NCI-H510A treated with DMSO at 0.1 percent for 48 hours (cell line): ENCODE measurements around the gene CENPU.
"Not testable (repeated sequence)": the region's sequence is repeated elsewhere in the genome, so short reads cannot be mapped to it uniquely, and the experiment has no call there.

ENCODE experiments used
- DNase-seq: peaks from one replicate; lab custom pipeline; 2025; lab: John Stamatoyannopoulos, UW

The CENPU gene, protein sequence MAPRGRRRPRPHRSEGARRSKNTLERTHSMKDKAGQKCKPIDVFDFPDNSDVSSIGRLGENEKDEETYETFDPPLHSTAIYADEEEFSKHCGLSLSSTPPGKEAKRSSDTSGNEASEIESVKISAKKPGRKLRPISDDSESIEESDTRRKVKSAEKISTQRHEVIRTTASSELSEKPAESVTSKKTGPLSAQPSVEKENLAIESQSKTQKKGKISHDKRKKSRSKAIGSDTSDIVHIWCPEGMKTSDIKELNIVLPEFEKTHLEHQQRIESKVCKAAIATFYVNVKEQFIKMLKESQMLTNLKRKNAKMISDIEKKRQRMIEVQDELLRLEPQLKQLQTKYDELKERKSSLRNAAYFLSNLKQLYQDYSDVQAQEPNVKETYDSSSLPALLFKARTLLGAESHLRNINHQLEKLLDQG

GRCh38 chr4:184733654-184734524 lies at the start of gene CENPU:
TSS of gene CENPU (minus strand) at chr4:184734096. CDS start at chr4:184734062, 34 bp downstream.
- peak; percentile 92 for DNase-seq

DNA sequence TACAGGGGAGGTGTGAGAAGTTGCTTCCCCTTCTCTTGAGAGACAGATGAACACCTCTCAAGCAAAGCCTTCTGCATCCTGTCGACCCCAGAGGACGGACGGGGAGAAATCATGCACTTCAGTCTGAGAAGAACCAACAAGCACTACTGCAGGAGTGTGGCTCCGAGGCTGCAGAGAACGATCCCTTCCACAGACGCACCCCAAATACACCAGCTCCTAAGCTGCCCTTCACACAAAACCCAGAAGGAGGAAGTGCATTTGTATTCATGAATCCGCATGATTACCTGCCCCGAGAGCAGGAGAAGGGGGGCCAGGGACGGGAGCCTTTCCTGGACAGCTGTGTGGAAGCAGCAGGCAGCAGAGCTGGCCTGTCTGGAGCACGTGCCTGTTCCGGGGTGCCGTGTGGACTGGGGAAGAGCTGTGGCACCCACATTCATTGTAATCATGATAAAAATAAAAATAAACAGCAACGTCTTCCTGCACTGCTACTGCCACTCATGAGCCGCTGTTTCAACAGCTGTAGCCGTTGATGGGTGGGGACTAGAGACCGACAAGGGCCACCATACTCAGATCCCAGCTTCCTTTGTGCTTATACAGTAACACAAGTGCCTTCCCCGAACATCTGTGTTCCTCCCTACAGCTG lies 49.0 kb upstream of the CENPU start:
- peak; percentile 38 for DNase-seq

DNA sequence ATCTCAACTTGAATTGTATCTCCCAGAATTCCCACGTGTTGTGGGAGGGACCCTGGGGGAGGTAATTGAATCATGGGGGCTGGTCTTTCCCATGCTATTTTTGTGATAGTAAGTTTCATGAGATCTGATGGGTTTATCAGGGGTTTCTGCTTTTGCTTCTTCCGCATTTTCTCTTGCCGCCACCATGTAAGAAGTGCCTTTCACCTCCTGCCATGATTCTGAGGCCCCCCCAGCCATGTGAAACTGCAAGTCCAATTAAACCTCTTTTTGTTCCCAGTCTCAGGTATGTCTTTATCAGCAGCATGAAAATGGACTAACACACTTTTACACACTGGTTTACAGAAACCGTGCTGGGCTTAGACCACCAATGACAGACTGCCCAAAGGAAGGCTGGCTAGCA lies 45.3 kb upstream of the CENPU start:
- DNase-seq: not testable (repeated sequence)

DNA sequence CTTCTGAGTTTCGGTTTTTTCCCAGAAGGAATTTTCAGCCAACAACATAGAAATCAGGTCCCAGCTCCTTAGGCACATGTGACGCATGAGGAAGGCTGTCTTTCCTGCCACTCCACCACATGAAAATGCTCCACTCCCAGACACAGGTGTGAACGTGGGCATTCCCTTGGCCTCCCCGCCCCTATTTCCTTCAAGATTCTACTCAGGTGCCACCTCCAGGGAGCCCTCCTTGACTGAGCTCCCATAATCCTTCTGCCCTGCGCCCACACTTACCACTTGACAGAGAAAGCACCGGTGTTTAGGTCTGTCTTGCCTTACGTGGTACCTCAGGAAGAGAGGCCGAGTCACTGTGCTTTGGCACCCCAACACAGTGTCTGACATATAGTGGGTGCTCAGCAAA lies 44.4 kb upstream of the CENPU start:
- no peak for DNase-seq

DNA sequence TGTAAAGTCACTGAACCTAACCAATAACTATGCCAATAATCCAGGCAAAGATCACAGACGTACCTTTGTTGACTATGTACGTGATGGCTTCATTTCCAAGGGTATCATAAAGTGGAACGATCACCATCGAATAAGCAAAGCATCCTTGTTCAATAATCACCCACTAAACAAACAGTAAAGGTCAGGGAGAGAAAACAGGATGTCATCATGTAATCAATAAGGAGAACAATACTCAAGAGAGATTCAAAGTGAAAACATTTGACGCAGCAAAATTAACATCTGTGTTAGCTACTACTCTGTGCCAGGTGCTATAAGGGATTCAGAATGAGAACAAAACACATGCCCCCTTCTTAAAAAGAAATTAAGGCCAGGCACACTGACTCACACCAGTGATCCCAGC lies 42.9 kb upstream of the CENPU start:
- DNase-seq: no peak

DNA sequence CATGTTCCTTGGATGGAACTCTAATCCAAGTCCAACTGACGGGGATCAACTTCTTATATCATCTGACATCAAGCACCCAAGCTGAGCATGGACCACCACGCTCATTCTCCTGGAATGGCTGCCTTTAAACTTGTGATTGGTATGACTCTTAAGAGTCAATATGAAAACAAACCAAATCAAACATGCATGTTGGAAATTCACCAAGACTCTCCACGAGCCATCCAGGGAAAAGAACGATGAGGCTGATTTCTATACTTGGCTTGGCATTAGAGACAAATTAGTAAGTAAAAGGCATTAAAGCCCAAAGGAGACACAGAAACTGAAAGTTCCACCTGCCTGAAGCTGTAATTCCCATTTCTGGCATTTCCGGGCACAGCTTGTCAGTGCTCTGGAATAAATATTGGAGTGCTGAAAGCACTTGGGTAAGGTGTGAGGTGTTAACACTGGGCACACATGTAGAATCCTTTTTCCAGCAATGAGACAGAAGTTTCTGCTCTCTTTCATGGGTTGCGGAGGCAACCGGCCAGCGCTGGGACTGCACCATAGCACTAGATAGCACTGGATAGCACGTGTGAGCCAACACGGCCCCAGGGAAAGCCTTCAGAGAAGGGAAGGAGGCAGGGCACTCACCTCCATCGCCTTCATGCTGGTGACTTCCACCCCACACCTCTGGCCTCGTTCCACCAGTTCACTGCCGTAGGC lies 42.1 kb upstream of the CENPU start:
- no peak for DNase-seq

- DNase-seq: no peak
Observed at GRCh38 chr4:184774152-184774551, 40.3 kb upstream of the CENPU start.

GRCh38 chr4:184771416-184771815 lies 37.5 kb upstream of the CENPU start:
- DNase-seq: no peak

- no peak for DNase-seq
Observed at GRCh38 chr4:184769141-184769765, 35.4 kb upstream of the CENPU start.

DNA sequence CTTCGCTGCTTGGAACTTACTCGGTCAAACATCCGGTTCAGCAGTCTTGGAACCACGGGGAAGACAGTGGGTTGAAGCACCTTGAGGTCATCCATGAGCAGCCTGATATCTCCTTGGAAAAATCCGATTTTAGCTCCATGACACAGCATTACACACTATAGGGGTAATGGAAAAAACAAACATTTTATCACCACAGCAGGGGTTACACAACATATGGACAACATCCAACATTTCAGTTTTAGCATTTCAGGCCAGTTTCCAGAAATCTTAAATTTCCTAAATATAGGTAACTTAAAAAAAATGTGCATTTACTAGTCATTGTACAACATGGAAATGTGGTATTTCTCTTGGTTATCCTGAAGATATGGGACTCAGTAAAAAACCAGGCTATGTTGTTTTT lies 34.4 kb upstream of the CENPU start:
- no peak for DNase-seq

DNA sequence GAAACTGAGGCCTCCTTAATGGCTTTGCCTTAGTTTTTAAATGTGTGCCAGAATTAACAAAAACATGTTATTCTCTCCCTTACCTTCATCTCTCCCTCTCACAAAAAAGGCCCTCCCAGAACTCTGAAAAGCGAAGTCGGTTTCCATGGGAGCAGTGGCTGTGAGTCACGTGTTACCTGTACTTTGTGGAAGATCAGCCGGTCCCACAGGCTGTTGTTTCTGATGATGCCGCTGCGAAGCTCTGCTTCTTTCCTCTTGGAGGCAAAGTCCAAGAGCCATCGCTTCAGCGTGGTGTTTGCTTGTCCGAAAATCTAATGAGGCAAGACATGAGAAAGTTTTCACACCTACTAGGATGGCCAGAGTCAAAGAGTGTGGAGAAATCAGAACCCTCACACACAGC lies 32.5 kb upstream of the CENPU start:
- no peak for DNase-seq

- no peak for DNase-seq
Observed at GRCh38 chr4:184765473-184766340, 31.8 kb upstream of the CENPU start.

- no peak for DNase-seq
Observed at GRCh38 chr4:184764601-184765000, 30.7 kb upstream of the CENPU start.

DNA sequence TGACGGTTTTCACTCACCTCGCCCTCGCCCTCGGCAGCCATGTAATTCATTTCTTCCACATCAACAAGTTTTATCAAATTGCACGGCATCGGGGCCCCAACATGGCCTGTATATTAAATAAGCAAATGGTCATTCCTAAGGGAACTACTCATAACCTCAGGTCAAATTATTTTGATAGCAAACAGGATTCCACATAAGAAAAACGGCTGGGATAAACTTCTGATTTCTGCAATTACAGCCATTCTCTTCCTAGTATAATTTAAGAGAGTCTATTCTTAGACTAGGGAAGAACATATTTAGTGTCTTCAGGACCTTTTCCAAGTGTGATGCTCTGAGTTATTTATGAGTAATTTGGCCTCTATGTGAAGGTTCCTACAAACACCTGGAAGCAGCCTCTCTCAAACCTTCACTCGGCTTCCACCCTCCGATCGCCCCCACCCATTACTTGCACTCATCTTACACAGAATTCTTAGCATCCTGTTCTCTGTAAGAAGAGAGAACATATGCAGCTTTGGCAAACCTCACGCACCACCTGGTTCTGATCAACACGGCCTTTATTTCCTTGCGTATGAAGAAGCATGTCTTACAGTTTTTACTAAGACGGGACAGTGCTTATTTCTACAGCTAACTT lies 29.4 kb upstream of the CENPU start:
- DNase-seq: no peak

DNA sequence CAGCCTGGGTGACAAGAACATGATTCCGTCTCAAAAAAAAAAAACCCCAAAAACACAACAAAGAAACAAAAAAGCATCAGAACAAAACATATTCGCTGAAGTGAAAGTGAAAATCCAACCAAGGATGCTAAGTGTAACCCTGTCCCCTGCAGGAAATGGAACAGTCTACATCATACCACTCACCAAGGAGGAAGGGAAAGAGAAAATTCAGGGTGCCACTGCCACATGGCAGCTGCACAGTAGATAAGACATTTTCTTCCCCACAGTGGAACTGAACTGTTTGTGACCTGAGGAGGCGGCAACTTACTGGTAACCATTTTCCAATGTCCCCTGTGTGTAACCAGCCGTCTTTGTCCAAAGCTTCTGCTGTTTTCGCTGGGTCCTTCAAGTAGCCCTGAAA lies 28.2 kb upstream of the CENPU start:
- DNase-seq: no peak

DNA sequence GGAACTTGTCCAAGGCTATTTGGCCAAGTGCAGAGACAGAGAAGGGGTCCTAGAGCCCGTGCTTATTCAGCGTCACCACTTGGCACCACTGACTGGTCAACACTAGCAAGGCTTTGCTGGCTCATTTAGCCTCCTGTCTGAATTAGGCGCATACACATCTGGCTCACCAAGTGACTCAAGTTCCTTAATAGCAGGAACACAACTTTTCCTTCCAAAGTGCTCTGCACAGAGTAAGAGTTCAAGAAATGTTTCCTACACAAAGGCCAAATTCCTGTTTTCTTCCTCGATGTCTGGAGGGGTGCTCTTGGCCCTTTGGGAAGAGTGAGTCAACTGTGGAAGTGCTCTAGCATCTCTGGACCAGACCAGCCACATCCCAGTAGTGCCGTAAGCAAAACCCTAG lies 26.8 kb upstream of the CENPU start:
- no peak for DNase-seq

- DNase-seq: no peak
Observed at GRCh38 chr4:184757810-184758209, 23.9 kb upstream of the CENPU start.

DNA sequence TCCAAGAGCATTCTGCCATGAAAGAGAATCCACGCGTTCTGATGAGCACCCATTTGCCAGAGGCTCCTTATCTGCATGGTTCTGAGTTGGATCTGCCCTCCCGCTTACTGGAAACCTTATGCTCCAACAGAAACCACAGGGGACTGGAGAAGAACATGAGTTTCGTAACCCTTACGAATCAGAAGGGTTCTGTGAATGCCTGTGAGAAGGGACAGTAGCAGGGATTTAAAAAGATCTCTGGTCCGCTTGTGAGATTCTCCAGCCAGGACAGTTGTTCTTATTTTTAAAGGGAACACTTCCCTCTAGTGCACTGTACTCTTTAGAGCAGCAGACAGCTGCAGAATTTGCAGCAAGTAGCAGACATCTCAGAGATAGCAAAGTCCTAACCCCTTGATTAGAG lies 22.5 kb upstream of the CENPU start:
- no peak for DNase-seq

GRCh38 chr4:184755278-184755677 lies 21.4 kb upstream of the CENPU start:
- DNase-seq: no peak
